ENCODE measurements around the gene CCDC12. TPM values are rescaled to one million over a fixed set of nuclear protein-coding genes. Genes with fewer than 3 reads are reported as not detected.

CCDC12 gene
- total and polyA plus RNA-seq, 2 donors (not counting 1 experiment from before 2014, with no cell fraction given) = 84.0 to 97.3 TPM

- ATAC-seq (ENCODE audit: low read depth) (no peak), DNase-seq (no peak)
- TF ChIP-seq EZH2 (IDR thresholded peaks at IDR 0.05; ENCODE audit: borderline replicate concordance, insufficient read depth, low read depth, low read length, poor library complexity, severe bottlenecking) = no peak
- TF ChIP-seq, protein P1, sequence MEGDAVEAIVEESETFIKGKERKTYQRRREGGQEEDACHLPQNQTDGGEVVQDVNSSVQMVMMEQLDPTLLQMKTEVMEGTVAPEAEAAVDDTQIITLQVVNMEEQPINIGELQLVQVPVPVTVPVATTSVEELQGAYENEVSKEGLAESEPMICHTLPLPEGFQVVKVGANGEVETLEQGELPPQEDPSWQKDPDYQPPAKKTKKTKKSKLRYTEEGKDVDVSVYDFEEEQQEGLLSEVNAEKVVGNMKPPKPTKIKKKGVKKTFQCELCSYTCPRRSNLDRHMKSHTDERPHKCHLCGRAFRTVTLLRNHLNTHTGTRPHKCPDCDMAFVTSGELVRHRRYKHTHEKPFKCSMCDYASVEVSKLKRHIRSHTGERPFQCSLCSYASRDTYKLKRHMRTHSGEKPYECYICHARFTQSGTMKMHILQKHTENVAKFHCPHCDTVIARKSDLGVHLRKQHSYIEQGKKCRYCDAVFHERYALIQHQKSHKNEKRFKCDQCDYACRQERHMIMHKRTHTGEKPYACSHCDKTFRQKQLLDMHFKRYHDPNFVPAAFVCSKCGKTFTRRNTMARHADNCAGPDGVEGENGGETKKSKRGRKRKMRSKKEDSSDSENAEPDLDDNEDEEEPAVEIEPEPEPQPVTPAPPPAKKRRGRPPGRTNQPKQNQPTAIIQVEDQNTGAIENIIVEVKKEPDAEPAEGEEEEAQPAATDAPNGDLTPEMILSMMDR (IDR thresholded peaks at IDR 0.05) = no peak
- Histone ChIP-seq H4K20me1 (ENCODE audit: control insufficient read depth, insufficient read depth, low read length, poor library complexity, severe bottlenecking) (peaks cover 49% of the 10 kb centered on the region), H3K9me3 (ENCODE audit: control extremely low read depth in 1 of 3, control insufficient read depth in 2 of 3, insufficient read depth in 1 of 3, low read length in 2 of 3) (no peaks in the 10 kb centered on the region), H3K4me2 (replicated peaks; ENCODE audit: low read depth, low read length, poor library complexity, severe bottlenecking) (no peak overlapping the region), H3K27ac (ENCODE audit: low read length in 2 of 2) (no peak overlapping the region), H3K36me3 (replicated peaks in 1 of 2; ENCODE audit: control extremely low read depth in 1 of 2, control insufficient read depth in 1 of 2, extremely low read depth in 1 of 2, insufficient read depth in 2 of 2, low read length in 1 of 2) (peaks cover 1 to 69% of the 10 kb centered on the region in 2 experiments), H2AFZ (ENCODE audit: insufficient read depth, low read depth, low read length, poor library complexity, severe bottlenecking) (no peak overlapping the region), H3K27me3 (replicated peaks in 1 of 4; ENCODE audit: control extremely low read depth in 1 of 4, control insufficient read depth in 3 of 4, insufficient read depth in 4 of 4, low read length in 3 of 4) (no peaks in the 10 kb centered on the region), H3K79me2 (ENCODE audit: control insufficient read depth, insufficient read depth, low read length) (peaks cover 96% of the 10 kb centered on the region), H3K4me1 (ENCODE audit: control insufficient read depth in 2 of 2, insufficient read depth in 2 of 2, low read length in 2 of 2) (peaks cover 50 to 82% of the 10 kb centered on the region in 2 donors), H3K4me3 (ENCODE audit: control extremely low read depth in 1 of 5, extremely low read depth in 1 of 5, insufficient read depth in 1 of 5, low read depth in 2 of 5, low read length in 4 of 5) (no peak overlapping the region), H3K9ac (ENCODE audit: low read length) (no peak overlapping the region)
- peaks cover 74% of the 10 kb centered on the region for H3K4me1 Mint-ChIP-seq
- peak overlapping the region; percentile 61 for H3K27ac Mint-ChIP-seq
- H3K9me3 Mint-ChIP-seq (ENCODE audit: insufficient read depth) = no peaks in the 10 kb centered on the region
- intact Hi-C loops (cut with micrococcal nuclease) = no loop called here
- 92% methylated on average over 3 of the region's 5 CpGs for WGBS (ENCODE audit: insufficient coverage)
- CTCF ChIA-PET = interaction anchor here (1.0 to 1.2 kb wide), 3 partner anchors 9 to 63 kb away, joined by 3 to 6 read pairs (median 4); no protein-coding TSS in a partner anchor
- POLR2A ChIA-PET = interaction anchor here (1.2 kb wide), 1 partner anchor 10 kb away, joined by 5 read pairs; no protein-coding TSS in a partner anchor
- H3K27me3 Mint-ChIP-seq = no peaks in the 10 kb centered on the region
- no peak overlapping the region for H3K4me3 Mint-ChIP-seq
Observed at GRCh38 chr3:46936733-46937250, 39.8 kb downstream of the CCDC12 start.

DNA sequence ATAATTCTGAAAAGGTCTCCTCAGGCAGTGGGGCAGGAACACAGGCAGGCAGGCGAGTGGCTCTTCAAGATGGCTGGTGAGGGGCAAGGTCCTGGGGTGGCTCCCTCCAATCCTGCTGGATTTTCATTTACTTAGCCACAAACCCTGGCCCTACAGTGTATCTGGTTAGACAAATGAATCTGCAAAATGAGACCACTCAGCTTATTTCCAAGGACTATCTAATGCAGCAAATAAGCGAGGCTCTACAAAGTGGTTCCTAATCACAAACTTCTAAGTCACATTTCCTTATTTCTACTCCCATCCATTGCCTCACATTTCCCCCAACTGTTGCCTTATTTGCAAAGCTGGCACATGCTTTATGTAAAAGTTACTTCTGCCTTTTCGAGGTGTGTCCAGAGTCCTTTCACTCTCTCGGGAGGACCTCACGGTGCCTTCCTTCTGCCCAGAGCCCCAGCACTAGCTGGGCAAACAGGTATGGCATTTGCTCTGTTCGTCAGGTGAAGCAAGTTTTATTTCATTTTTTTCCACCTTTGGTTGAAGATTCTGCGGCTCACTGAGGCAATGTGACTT, 40.5 kb downstream of the CCDC12 start:
- intact Hi-C loops (cut with micrococcal nuclease) = no loop called here
- Mint-ChIP-seq H3K4me1 (peaks cover 79% of the 10 kb centered on the region), H3K27me3 (no peaks in the 10 kb centered on the region), H3K4me3 (no peak overlapping the region), H3K27ac (peak overlapping the region; percentile 42), H3K9me3 (ENCODE audit: insufficient read depth) (no peaks in the 10 kb centered on the region)
- TF ChIP-seq, protein P1 (IDR thresholded peaks at IDR 0.05) = no peak
- TF ChIP-seq EZH2 (IDR thresholded peaks at IDR 0.05; ENCODE audit: borderline replicate concordance, insufficient read depth, low read depth, low read length, poor library complexity, severe bottlenecking) = no peak
- H3K9ac ChIP-seq (ENCODE audit: low read length) = no peak overlapping the region
- H3K4me1 ChIP-seq (ENCODE audit: control insufficient read depth in 2 of 2, insufficient read depth in 2 of 2, low read length in 2 of 2) = peaks cover 57 to 89% of the 10 kb centered on the region in 2 donors
- no peak overlapping the region for H2AFZ ChIP-seq (ENCODE audit: insufficient read depth, low read depth, low read length, poor library complexity, severe bottlenecking)
- POLR2A ChIA-PET = interaction anchor here (1.2 kb wide), 1 partner anchor 9 kb away, joined by 5 read pairs; no protein-coding TSS in a partner anchor
- CTCF ChIA-PET = interaction anchor here (0.7 to 1.3 kb wide), 4 partner anchors 27 to 63 kb away, joined by 3 to 4 read pairs (median 4); partner anchors contain the start of gene NBEAL2
- H3K27ac ChIP-seq (ENCODE audit: low read length in 2 of 2) = peak overlapping the region in 1 of 2 donors; percentile 2
- H3K36me3 ChIP-seq (replicated peaks in 1 of 2; ENCODE audit: control extremely low read depth in 1 of 2, control insufficient read depth in 1 of 2, extremely low read depth in 1 of 2, insufficient read depth in 2 of 2, low read length in 1 of 2) = peaks cover 1 to 66% of the 10 kb centered on the region in 2 experiments
- ATAC-seq (ENCODE audit: low read depth) (no peak), DNase-seq (no peak)
- H3K9me3 ChIP-seq (ENCODE audit: control extremely low read depth in 1 of 3, control insufficient read depth in 2 of 3, insufficient read depth in 1 of 3, low read length in 2 of 3) = no peaks in the 10 kb centered on the region
- WGBS (ENCODE audit: insufficient coverage) = 86% methylated on average over 7 of the region's 7 CpGs
- H3K4me3 ChIP-seq (ENCODE audit: control extremely low read depth in 1 of 5, extremely low read depth in 1 of 5, insufficient read depth in 1 of 5, low read depth in 2 of 5, low read length in 4 of 5) = no peak overlapping the region
- peaks cover 99% of the 10 kb centered on the region for H3K79me2 ChIP-seq (ENCODE audit: control insufficient read depth, insufficient read depth, low read length)
- peaks cover 45% of the 10 kb centered on the region for H4K20me1 ChIP-seq (ENCODE audit: control insufficient read depth, insufficient read depth, low read length, poor library complexity, severe bottlenecking)
- no peak overlapping the region for H3K4me2 ChIP-seq (replicated peaks; ENCODE audit: low read depth, low read length, poor library complexity, severe bottlenecking)
- H3K27me3 ChIP-seq (replicated peaks in 1 of 4; ENCODE audit: control extremely low read depth in 1 of 4, control insufficient read depth in 3 of 4, insufficient read depth in 4 of 4, low read length in 3 of 4) = no peaks in the 10 kb centered on the region

Data from B cell (primary cell).